GM21526 (cell line): ENCODE data around the gene HEBP2.
"Not testable (repeated sequence)": the region's sequence is repeated elsewhere in the genome, so short reads cannot be mapped to it uniquely, and the experiment has no call there.

Experiments
- ATAC-seq: cut with Tn5 transposase; IDR thresholded peaks from one replicate; pipeline ENCODE4 v1.9.1; 2021; ENCODE audit warnings: moderate library complexity; ENCODE audit not compliant: unreplicated experiment, low FRiP score

HEBP2 gene, protein sequence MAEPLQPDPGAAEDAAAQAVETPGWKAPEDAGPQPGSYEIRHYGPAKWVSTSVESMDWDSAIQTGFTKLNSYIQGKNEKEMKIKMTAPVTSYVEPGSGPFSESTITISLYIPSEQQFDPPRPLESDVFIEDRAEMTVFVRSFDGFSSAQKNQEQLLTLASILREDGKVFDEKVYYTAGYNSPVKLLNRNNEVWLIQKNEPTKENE

DNA sequence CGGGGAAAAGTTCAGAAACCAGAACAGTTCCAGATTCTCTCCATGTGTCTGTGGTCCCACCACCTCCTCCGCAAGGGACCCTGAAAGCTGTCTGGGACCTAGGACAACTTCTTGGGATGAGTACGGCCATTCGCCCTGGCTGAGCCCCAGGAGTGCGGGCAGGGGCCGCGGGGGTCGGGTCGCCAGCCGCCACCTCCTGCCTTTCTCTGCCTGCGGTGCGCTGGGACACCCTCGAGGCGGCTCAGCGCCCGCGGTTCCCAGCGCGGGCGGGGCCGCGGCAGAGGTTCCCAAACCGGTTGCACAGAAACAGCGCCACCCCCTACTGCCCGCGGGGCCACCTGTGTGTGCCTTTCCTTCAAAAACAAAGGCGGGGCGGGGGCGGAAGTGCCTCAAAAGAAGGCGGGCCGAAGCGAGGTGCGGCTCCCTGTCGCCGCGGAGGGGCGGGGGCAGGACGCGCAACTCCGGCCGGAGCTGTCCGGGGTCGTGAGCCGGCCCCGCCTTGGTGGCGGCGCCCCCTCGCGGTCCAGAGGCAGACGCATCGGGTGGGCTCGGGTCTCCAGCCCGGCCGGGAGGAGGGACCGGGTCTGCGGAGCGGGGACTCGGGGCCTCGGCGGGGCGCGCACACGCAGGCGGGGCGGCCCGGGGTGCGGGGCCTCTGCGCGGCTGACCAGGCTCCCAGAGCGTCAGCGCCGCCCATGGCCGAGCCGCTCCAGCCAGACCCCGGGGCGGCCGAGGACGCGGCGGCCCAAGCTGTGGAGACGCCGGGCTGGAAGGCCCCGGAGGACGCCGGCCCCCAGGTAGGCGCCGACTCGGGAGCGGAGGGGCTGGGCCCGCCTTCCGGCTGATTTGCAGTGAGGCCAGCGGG, at the start of gene HEBP2:
Gene HEBP2, plus strand, starts transcription at position 423 of the 865 bp plus-strand sequence. Its CDS starts 273 bp downstream, at position 696.
- ATAC-seq = peak; percentile 84

DNA sequence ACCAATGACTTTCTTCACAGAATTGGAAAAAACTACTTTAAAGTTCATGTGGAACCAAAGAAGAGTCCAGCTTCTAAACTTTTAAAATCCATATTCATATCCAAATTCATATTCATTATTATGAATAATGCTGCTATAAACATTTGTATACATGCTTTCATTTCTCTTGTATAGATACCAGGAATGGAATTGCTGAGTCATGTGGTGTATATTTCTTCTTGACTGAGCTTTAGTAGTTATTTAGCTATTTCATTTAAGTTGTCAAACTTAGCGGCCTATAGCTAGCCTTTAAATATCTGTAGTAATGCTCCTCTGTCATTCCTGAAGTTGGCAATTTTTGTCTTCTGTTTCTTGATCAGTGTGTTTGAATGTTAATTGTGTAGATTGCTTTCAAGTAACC, 46.1 kb upstream of the HEBP2 start:
- no peak for ATAC-seq

DNA sequence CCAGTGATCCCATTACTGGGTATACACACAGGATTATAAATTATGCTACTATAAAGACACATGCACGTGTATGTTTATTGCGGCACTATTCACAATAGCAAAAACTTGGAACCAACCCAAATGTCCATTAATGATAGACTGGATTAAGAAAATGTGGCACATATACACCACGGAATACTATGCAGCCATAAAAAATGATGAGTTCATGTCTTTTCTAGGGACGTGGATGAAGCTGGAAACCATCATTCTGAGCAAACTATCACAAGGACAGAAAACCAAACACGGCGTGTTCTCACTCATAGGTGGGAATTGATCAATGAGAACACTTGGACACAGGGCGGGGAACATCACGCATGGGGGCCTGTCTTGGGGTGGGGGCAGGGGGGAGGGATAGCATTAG, 35.3 kb upstream of the HEBP2 start:
- ATAC-seq = not testable (repeated sequence)

DNA sequence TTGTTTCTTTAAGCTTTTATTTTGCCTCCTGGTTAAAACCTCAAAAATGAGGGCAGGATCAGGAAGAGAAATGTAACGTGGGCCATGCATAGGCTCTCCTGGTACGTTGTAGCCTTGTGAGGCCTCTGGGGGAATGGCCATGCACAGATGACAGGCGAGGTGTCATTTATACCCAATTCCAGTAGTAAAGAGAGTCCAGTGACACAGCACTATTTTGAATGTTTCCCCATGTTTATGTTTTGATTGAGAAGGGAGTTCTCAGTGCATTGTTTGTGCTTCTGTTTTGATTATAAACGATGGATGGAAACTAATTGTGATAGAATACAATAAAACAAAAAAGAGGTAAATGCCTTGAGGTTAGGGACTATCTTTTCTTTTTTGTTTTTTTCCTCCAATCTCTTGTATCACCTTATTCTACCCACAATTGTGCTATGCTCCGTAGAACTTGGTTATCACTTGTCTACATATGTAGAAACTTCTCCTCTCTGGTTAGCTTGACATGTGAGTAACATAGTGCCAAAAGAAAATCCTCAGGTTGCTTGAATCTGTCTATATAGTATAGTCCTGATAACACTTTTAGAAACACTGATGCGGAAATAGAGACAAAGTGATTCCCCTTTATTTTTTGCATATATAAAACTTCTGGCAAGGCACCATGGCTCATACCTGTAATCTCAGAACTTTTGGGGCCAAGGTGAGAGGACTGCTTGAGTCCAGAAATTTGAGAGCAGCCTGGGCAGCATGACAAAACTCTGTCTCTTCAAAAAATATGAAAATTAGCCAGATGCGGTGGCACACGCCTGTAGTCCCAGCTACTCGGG, 33.2 kb upstream of the HEBP2 start:
- no peak for ATAC-seq

DNA sequence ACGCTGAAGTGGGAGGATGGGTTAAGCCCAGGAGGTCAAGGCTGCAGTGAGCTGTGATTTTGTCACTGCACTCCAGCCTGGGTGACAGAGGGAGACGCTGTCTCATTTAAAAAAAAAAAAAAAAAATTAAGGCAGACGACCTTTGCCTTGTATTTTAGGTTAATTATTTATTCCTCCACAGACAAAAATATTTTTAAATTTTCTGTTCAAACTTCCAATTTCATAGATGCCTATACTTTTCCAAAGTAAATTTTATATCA, 32.6 kb upstream of the HEBP2 start:
- ATAC-seq = no peak

DNA sequence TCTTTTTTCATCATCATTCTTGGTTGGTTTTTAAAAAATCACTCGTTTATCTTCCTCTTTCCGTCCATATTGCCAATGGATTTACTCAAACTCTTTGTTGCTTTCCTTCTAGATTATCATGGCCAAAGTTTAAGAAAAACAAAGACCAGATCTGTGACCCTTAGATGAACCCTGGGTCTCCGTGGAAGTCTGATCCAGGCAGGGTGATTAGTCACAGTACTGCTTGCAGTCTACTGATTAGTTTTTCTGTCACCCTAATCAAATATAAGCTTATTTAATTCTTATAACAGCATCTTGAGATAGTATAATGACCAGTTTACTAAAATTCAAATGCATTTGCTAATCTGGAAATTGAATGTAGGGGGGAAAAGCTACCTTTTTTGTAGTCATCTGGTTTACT, 32.3 kb upstream of the HEBP2 start:
- no peak for ATAC-seq

DNA sequence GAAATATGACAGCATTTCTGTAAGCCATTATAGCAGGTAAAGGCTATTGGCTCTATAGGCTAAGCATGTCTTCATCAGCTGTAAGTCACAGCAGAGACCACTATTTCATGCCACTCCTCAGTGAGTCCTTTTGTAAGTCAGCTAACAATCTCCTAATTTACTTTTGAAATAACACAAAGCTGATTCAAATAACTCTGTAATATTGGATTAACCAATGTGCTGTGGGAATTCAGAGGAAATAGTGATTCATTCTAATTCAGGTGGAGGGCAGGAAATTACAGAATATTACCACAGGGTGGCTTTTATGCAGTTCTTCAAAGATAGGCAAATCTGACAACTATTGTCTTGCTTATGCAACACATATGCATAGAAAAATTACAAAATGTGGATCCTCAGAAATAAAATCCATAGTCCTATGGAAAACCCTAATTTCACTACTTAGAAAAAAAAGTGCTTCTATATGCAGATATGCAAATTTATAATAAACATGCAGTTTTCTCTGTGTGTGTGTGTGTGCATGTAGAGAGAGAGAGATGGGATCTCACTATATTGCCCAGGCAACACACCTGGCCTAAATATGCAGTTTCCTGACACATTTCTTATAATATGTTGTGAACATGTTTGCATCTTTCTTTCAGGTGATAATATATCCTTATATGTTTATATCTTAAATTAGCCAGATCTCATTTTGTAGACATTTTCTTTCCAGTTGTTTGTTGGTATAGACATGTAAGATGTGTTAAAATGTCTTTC, 31.1 kb upstream of the HEBP2 start:
- ATAC-seq = no peak

DNA sequence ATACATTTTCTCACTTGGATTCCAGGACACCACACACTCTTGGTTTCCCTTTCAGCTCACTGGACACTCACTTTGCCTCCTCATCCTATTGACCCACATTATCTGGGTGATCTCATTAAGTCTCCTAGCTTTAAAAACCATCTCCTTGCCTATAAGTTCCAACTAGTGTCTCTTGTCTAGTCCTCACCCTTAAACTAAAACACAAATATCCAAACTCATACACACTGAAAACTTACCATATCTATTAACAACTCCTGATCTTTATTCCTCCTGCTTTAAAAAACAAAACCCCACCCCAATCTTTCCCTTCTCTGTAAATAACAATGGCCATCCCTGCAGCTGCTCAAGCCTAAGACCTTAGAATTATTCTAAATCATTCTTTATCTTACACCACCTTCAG, 29.8 kb upstream of the HEBP2 start:
- no peak for ATAC-seq

DNA sequence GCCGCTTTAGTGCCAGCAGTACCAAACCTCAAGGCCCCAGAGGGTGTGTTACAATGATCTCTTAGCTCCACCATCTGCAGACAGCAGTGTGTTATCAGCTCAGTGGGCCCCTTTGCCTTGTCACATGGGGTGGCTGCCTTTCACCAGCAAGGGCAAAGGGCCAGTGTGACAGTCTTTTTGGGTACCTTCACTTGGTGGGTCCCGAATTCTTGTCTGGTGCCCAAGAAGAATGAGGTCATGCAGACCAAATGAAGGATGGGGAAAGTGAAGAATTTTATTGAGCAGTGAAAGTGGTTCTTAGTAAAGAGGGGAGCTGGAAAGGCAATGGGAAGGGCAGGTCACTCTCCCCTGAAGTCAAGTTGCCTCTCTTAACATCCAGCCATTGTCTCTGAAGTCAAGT, 29.2 kb upstream of the HEBP2 start:
- no peak for ATAC-seq

DNA sequence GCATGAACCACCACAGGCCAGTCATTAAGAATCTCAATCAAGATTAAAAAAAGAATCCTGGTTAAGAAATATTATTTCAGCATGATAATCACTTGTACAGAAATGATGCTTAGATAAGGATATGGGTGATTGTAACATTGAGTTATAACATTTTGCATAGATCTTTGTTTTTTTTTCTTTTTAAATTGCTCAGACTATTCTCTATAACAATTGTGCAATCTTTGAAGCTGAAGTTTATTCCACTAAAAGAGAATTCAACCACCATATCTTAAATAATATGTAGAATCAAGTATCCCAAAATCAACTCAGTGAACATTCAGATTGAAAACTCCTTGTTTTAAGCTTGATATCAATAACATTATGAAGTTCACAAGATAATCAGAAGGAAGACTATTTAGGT, 27.0 kb upstream of the HEBP2 start:
- ATAC-seq = no peak

DNA sequence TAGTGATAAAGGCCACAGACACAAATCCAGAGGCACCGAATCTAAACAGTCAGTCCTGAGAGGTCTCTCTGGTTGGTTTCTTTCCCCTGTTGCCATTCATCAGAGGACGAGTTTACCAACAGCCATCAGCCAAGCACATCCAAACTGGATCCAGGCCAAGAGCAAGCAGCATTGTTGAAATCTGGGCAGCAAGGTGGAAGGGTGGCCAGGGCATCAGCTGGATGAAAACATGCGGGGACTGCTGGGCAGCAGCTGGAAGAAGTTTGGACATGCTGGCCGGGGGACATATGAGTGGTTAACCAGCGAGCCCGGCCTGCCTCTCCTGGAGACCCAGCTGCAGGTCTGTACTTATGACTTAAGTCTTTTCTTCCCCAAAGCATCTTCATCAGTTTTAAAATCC, 26.2 kb upstream of the HEBP2 start, which contains the start of gene SMIM28:
Gene SMIM28, plus strand, starts transcription at position 62 of the 400 bp plus-strand sequence. Its CDS starts 168 bp downstream, at position 230.
- ATAC-seq = no peak

DNA sequence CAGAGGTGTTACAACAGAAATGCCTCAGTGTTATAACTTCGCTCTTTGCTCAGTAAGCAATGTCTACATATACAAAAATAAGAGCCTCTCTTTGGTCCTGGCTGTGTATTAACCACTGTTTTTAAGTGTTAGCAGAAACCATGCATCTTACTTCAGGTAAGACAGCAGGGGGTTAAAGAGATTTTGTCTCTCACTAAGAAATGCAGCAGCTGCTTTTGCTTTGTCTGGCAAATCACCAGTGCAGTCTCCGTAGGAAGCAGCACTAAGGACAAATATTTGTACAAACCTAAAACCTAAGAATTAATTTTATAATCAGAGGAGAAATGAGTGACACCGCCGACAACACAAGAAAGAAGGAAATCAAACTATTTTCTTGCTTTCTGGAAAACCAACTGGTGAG, 25.6 kb upstream of the HEBP2 start:
- ATAC-seq = no peak

DNA sequence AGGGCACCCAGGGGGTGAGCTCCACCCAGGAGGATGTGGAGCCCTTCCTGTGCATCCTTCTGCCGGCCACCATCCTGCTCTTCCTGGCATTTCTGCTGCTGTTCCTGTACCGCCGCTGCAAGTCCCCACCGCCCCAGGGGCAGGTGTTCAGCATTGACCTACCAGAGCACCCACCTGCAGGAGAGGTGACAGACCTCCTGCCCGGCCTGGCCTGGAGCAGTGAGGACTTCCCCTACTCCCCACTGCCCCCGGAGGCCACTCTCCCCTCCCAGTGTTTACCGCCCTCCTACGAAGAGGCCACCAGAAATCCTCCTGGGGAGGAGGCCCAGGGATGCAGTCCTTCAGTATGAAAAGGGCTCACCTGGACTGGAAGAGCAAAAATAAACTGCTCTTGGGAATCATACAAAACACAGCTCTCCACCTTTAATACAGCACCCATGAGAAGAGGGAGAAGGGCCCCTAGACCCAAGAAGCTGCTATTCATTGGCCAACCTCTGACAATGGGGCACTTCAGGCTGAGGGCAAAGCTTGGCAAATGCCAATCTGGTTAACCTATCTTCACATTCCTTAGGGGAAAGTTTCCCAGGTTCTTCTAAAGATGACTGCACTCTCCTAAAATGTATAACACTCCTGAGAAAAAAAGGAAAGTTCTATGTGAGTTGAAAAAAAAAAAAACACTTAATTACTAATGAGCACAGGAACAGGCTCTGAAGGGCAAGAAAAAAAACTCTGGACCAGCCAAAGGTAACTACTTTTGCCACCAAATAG, 21.3 kb upstream of the HEBP2 start:
- ATAC-seq = no peak

DNA sequence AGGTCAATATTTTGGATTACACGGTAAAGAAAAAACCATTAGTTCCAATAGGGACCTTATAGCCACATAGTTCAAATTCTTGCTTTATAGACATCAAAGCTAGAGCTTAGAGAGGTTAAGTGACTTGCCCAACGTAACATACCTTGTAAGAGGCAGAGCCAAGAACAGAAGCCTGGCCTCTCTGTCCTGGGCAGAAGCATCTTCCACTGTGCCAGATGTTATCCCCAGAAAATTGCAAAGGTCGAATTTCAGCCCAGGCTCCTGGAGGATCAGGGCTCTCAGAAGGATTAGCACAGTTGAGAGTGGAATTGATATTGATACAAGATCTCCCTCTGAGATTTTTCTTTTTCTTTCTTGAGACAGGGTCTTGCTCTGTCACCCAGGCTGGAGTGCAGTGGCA, 20.2 kb upstream of the HEBP2 start:
- no peak for ATAC-seq

DNA sequence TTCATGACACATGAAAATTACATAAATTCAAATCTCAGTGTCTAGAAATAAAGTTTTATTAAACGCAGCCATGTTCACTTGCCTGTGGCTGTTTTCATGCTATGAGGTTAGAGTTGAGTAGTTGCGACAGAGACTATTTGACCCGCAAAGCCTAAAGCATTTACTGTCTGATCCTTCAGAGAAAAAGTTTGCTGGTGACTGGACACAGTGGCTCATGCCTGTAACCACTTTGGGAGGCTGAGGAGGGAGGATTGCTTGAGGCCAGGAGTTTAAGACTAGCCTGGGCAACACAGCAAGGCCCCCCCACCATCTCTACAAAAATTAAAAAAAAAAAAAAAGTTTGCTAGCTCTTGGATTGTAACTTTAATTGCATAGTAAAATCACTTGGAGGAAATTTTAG, 17.1 kb upstream of the HEBP2 start:
- no peak for ATAC-seq

DNA sequence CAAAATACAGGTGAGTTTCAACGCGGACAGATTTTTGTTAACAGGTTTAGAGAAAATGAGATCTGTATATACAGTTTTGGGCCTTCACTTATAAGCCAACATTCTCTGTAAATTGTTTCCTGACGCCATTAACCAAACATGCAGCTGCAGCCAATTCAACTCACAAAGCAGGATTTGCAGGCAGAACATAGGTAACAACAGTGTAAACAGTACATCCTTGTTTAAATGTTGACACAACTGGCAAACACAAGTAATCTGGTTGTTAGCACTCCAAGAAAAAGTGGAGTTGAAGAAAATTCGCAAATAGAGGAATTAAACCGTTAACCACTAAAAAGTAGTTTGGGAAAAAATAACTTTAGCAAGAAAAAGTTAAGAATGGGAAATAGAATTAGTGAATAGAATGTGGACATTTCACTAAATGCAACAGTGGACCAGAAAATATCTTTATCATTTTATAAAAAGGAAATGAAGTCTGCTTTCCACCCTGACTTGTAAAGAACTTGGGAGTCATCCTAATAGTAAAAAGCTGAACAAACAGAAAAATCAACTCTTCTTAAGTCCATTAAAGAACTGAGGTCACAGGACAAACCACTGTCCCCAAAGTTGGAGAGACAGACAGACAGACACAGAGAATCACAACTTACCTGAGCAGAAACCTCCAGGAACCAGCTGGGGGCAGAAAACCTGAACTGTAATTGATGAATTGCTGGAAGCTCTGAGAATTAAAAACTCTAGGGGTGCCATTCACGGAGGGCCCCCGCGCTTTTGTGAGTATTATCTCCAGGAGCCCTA, 16.2 kb upstream of the HEBP2 start:
- no peak for ATAC-seq

DNA sequence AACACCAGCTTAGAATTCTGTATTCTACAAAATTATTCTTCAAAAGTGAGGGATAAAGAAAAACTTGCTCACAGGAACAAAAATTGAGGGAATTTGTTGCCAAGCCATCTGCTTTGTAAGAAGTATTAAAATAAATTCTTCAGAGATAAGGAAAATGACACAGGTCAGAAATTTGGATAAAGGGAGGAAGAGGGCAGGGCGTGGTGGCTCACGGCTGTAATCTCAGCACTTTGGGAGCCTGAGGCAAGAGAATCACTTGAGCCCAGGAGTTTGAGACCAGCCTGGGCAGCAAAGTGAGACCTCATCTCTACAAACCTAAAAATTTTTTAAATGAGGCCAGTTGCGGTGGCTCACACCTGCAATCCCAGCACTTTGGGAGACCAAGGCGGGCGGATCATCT, 14.5 kb upstream of the HEBP2 start:
- ATAC-seq = no peak

DNA sequence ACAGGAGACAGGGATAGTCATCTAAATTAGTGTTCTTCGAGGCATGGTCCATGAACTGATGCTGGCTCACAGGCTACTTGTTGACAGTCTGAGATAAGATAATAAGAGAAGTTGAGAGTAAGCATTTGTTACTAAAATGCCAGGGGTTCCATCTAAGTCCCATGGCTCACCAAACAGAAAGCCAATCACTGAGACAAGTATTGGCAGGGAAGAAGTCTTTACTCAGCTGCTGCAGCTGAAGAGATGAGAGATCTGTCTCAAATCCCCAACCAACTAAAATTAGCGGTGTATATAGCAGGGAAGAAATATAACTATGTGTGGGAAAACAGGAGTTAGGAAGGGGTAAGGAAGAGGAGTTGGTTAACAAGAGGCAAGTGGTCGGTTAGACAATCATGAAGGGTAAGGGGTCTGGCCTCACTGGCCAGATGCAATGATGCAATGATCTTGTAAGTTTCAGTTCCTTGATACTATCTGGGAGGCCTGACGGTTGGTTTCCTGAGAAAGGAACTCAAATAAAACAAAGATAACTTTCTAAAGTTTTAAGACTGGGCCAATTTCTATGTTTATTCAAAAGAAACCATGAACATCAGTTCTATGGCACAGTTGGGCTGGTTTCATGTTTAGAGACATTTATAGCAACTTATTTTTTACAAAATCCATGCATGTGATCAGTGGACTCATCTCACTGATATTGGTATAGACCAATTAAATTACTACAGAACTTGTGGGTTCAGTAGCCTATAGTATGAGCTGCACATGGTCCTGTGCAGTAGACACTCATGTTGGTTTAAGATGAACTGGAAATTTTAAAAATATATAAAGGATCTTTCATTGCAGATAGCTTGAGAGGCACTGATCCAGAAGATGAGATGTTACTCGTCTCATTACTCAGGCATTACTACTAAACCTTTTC, 9.9 kb upstream of the HEBP2 start:
- ATAC-seq = no peak
